A172 (cell line): ENCODE results near the gene CMBL. TPM values are rescaled to one million over a fixed set of nuclear protein-coding genes. Genes with fewer than 3 reads are reported as not detected.

Experiments used
- total RNA-seq: library from RNA; depleted of rRNA; stranded (reverse); fragments of >200 nt; shearing (Covaris generic); gene quantifications from 2 replicates; pipeline ENCODE4 v1.2.3, GENCODE V29; 2014; rRNA removed

The CMBL gene
- total RNA-seq, 1 experiment from 2014 or later = 12.5 TPM

Other genes with a start within 250 kb of the CMBL start
- 54.4 and 67.4 TPM in 2 replicates for gene ATPSCKMT, start 58.0 kb downstream of the CMBL start, total RNA-seq
- gene CCT5, start 57.6 kb downstream of the CMBL start, total RNA-seq = 872 and 982 TPM in 2 replicates
- 30.3 and 48.8 TPM in 2 replicates for gene MARCHF6, start 45.8 kb upstream of the CMBL start, total RNA-seq
- gene ROPN1L, start 134.0 kb upstream of the CMBL start, total RNA-seq = 0.31 TPM in 1 of 2 replicates, not detected in the other